HepG2 (cell line): ENCODE results near the gene WDR81. TPM values are rescaled to one million over a fixed set of nuclear protein-coding genes. Genes with fewer than 3 reads are reported as not detected.

Experiments used
- CENPX ChIP-seq: sonication (generic); formaldehyde crosslinking; IDR thresholded peaks from 2 replicates; pipeline ENCODE4 v1.9.0; 2021; ENCODE audit warnings: mild to moderate bottlenecking, missing genetic modification reagents, moderate library complexity
- FOSL2 ChIP-seq: sonication (generic); formaldehyde crosslinking; IDR thresholded peaks from 2 replicates; pipeline ENCODE4 v1.4.0; 2020; ENCODE audit warnings: missing genetic modification reagents
- FOXK1 ChIP-seq: sonication (generic); formaldehyde crosslinking; IDR thresholded peaks from 2 replicates; pipeline ENCODE4 v1.4.0; 2020; ENCODE audit warnings: low read depth, missing genetic modification reagents, borderline replicate concordance
- GZF1 ChIP-seq: sonication (generic); formaldehyde crosslinking; IDR thresholded peaks from 2 replicates; pipeline ENCODE4 v1.5.1; 2020; ENCODE audit warnings: mild to moderate bottlenecking, missing genetic modification reagents
- JUND ChIP-seq: sonication (generic); formaldehyde crosslinking; IDR thresholded peaks from 2 replicates; pipeline ENCODE4 v1.8.0; 2022; ENCODE audit warnings: mild to moderate bottlenecking, missing genetic modification reagents
- KLF15 ChIP-seq: sonication (generic); formaldehyde crosslinking; IDR thresholded peaks from 2 replicates; pipeline ENCODE4 v1.8.1; 2023; ENCODE audit warnings: borderline replicate concordance, mild to moderate bottlenecking, inconsistent platforms, missing genetic modification reagents, mixed read lengths
- KLF6 ChIP-seq: IDR thresholded peaks from 2 replicates; pipeline ENCODE4 v1.8.0; 2016; ENCODE audit warnings: missing biosample characterization, missing genetic modification reagents
- MLLT10 ChIP-seq: sonication (generic); formaldehyde crosslinking; IDR thresholded peaks from 2 replicates; pipeline ENCODE4 v1.4.0; 2020; ENCODE audit warnings: missing genetic modification reagents
- MYPOP ChIP-seq: sonication (generic); formaldehyde crosslinking; IDR thresholded peaks from 2 replicates; pipeline ENCODE4 v1.8.1; 2023; ENCODE audit warnings: mild to moderate bottlenecking, moderate library complexity, missing genetic modification reagents
- NFKBIZ ChIP-seq: IDR thresholded peaks from 2 replicates; pipeline ENCODE4 v1.6.1; 2018; ENCODE audit warnings: missing genetic modification reagents, missing compliant biosample characterization
- NR0B2 ChIP-seq: sonication (generic); formaldehyde crosslinking; IDR thresholded peaks from 2 replicates; pipeline ENCODE4 v1.4.0; 2020; ENCODE audit warnings: mild to moderate bottlenecking, missing genetic modification reagents
- PAF1 ChIP-seq: IDR thresholded peaks from 2 replicates; pipeline ENCODE4 v1.6.1; 2016; ENCODE audit warnings: missing genetic modification reagents, missing compliant biosample characterization
- PRDM15 ChIP-seq: sonication (generic); formaldehyde crosslinking; IDR thresholded peaks from 2 replicates; pipeline ENCODE4 v1.4.0; 2020; ENCODE audit warnings: missing genetic modification reagents
- PTBP1 ChIP-seq: fragments of 200-400 bp; formaldehyde crosslinking; IDR thresholded peaks from 2 replicates; pipeline ENCODE4 v1.6.1; 2018; ENCODE audit warnings: low read length, low read depth; ENCODE audit not compliant: poor library complexity, severe bottlenecking
- SAP130 ChIP-seq: IDR thresholded peaks from 2 replicates; pipeline ENCODE4 v1.6.1; 2016; ENCODE audit warnings: low read depth
- TCF7L2 ChIP-seq: IDR thresholded peaks from 2 replicates; pipeline ENCODE4 v1.6.1; 2011; ENCODE audit warnings: mild to moderate bottlenecking, low read depth, low read length, moderate library complexity
- THYN1 ChIP-seq: sonication (generic); formaldehyde crosslinking; IDR thresholded peaks from 2 replicates; pipeline ENCODE4 v1.8.1; 2023; ENCODE audit warnings: low read depth, mild to moderate bottlenecking, moderate library complexity, missing genetic modification reagents, borderline replicate concordance
- ZKSCAN8 ChIP-seq: IDR thresholded peaks from 2 replicates; pipeline ENCODE4 v1.6.1; 2016; ENCODE audit warnings: borderline replicate concordance, missing genetic modification reagents, missing compliant biosample characterization
- ZMYM3 ChIP-seq: sonication (generic); formaldehyde crosslinking; IDR thresholded peaks from 2 replicates; pipeline ENCODE4 v1.5.1; 2020; ENCODE audit warnings: mild to moderate bottlenecking, missing genetic modification reagents
- ZNF746 ChIP-seq: sonication (generic); formaldehyde crosslinking; IDR thresholded peaks from 2 replicates; pipeline ENCODE4 v1.8.0; 2022; ENCODE audit warnings: mild to moderate bottlenecking, missing genetic modification reagents
- polyA plus RNA-seq, 8 experiments: library from polyadenylated mRNA; depleted of rRNA in 3 of 8; stranded (reverse) in 7 of 8; unstranded in 1 of 8; fragments of >200 nt; fragmentation: Illumina TruSeq in 4 of 8; extraction: Trizol in 4 of 8; gene quantifications; 2 replicates each; pipeline versions ENCODE4 v1.2.1 to v1.2.3, GENCODE V29; 2011 to 2016; ENCODE audit warnings: low read depth in 4 of 8, missing spikeins in 1 of 8, mixed read lengths in 1 of 8; ENCODE audit not compliant: insufficient read depth in 1 of 8
- total RNA-seq, 5 experiments: library from RNA; depleted of rRNA; stranded (reverse); fragments of >200 nt; fragmentation: Illumina TruSeq; extraction: Trizol; gene quantifications; 2 replicates each; pipeline ENCODE4 v1.2.3, GENCODE V29; 2016; ENCODE audit warnings: low read depth in 1 of 5
- TF ChIP-seq, protein P1 (sequence below): sonication (generic); formaldehyde crosslinking; IDR thresholded peaks from 2 replicates; pipeline ENCODE4 v1.4.0; 2020; ENCODE audit warnings: low read depth, missing genetic modification reagents

The WDR81 gene
- total and polyA plus RNA-seq, 2 of the 13 experiments (the other 11 are each of a cell fraction or from before 2014, with no cell fraction given) = 9.1 to 16.7 TPM

DNA sequence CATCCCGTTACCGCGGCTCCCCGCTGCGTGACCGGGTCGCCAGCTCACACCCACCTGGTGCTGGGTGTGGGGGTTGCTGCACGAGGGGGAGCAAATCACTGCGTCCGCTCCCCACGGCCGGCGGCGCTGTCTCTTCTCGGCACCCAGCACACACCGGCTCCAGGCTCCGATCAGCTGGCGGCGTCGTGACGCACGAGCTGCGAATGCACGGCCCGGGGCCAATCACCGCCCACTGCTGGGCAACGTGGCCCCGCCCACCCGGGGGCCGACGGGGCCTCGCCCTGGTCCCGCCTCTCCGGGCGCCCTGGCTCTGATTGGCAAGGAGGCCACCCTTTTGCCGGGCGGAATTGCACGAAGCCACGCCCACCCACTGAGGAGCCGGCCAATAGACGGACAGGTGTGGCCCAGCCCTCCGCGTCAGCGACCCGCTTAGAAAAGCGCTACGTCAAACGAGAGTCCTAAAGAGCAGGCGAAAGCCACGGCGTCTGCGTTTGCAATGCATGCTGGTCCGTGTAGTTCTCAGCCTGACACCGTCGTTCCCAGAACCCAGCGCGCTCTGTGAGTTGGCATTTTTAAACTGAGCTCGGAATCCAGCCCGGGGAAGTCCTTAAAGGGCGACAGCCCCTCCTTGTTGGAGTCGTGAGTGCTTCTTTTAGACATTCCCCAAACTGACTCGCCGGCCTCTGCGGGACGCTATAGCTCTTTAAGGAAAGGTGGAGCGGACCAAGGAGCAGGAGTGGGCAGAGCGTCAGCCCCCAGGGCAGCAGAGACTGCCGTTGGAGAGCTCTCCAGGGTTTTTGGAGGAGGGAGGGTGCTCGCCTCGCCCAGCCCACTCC is 8.2 kb upstream of the WDR81 start (continued):
- no peak for TF ChIP-seq PAF1
- no peak for TF ChIP-seq THYN1 (CRISPR knock-in tag)
- no peak for TF ChIP-seq MLLT10 (CRISPR knock-in tag)
- no peak for TF ChIP-seq PRDM15 (CRISPR knock-in tag)
- peak; percentile 11 for TF ChIP-seq KLF6 (CRISPR knock-in tag)
- TF ChIP-seq SAP130 (CRISPR knock-in tag) = peak; percentile 99
- no peak for TF ChIP-seq ZKSCAN8
- no peak; the same call in 1 of the 2 replicates for TF ChIP-seq JUND (CRISPR knock-in tag)
- no peak for TF ChIP-seq GZF1 (CRISPR knock-in tag)
- TF ChIP-seq ZNF746 (CRISPR knock-in tag) = no peak
- no peak for TF ChIP-seq CENPX (CRISPR knock-in tag)
- peak; percentile 51 for TF ChIP-seq FOSL2 (CRISPR knock-in tag)
- TF ChIP-seq NFKBIZ (CRISPR knock-in tag) = no peak
- TF ChIP-seq KLF15 = no peak
- peak; percentile 52; the same call in 1 of the 2 replicates for TF ChIP-seq NR0B2 (CRISPR knock-in tag)
- TF ChIP-seq PTBP1 = no peak
- TF ChIP-seq FOXK1 (CRISPR knock-in tag) = peak; percentile 74; the same call in 1 of the 2 replicates
- TF ChIP-seq, protein P1, sequence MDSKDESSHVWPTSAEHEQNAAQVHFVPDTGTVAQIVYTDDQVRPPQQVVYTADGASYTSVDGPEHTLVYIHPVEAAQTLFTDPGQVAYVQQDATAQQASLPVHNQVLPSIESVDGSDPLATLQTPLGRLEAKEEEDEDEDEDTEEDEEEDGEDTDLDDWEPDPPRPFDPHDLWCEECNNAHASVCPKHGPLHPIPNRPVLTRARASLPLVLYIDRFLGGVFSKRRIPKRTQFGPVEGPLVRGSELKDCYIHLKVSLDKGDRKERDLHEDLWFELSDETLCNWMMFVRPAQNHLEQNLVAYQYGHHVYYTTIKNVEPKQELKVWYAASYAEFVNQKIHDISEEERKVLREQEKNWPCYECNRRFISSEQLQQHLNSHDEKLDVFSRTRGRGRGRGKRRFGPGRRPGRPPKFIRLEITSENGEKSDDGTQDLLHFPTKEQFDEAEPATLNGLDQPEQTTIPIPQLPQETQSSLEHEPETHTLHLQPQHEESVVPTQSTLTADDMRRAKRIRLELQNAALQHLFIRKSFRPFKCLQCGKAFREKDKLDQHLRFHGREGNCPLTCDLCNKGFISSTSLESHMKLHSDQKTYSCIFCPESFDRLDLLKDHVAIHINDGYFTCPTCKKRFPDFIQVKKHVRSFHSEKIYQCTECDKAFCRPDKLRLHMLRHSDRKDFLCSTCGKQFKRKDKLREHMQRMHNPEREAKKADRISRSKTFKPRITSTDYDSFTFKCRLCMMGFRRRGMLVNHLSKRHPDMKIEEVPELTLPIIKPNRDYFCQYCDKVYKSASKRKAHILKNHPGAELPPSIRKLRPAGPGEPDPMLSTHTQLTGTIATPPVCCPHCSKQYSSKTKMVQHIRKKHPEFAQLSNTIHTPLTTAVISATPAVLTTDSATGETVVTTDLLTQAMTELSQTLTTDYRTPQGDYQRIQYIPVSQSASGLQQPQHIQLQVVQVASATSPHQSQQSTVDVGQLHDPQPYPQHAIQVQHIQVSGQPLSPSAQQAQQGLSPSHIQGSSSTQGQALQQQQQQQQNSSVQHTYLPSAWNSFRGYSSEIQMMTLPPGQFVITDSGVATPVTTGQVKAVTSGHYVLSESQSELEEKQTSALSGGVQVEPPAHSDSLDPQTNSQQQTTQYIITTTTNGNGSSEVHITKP (CRISPR knock-in tag) = no peak
- no peak for TF ChIP-seq TCF7L2
- TF ChIP-seq MYPOP = peak; percentile 53; the same call in 1 of the 2 replicates
- TF ChIP-seq ZMYM3 = no peak
